PC-9 (cell line): Measurements from ENCODE around the gene NFKBIL1.

Experiments
- EZH2 ChIP-seq: fragments of 200-600 bp; sonication (generic); IDR thresholded peaks from 2 replicates; pipeline ENCODE4 v1.8.0; 2017; ENCODE audit warnings: antibody characterized with exemption, low read depth
- TF ChIP-seq, protein P1 (sequence below): fragments of 200-600 bp; sonication (generic); conservative IDR thresholded peaks from 2 replicates; pipeline ENCODE4 v1.6.1; 2017; ENCODE audit warnings: mixed run types, antibody characterized with exemption, mild to moderate bottlenecking, moderate library complexity

DNA sequence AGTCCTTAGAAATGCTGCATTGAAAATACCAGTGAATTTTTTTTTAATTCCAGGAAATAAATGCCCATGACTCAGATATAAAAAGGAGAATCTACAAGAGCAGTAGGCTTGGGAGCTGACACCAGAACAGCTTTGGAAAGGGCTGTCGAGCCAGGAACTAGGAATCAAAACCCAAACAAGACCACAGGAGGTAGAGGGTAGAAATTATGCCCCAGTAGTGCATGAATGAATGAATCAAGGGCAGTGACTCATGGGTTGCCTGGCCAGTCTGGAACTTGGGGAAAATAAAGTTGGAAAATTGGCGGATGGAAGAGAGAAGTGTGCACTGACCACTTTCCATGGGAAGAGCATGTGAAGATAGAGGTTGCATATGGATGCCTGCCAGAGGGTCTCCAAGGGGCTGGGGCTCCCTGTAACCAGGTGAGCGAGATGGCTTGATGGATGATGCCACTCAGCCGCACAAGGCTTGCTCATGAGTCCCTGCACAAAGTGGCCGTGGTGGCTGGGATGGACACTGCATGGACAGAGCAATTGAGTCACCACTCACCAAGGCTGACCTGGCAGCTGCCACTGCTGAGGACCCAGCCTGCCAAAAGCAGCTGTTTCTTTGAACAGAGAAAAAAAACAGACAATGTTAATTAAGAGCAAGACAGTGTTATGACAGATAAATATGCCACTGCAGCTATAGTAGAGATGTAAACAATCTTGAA is 33.8 kb upstream of the NFKBIL1 start:
- TF ChIP-seq, protein P1, sequence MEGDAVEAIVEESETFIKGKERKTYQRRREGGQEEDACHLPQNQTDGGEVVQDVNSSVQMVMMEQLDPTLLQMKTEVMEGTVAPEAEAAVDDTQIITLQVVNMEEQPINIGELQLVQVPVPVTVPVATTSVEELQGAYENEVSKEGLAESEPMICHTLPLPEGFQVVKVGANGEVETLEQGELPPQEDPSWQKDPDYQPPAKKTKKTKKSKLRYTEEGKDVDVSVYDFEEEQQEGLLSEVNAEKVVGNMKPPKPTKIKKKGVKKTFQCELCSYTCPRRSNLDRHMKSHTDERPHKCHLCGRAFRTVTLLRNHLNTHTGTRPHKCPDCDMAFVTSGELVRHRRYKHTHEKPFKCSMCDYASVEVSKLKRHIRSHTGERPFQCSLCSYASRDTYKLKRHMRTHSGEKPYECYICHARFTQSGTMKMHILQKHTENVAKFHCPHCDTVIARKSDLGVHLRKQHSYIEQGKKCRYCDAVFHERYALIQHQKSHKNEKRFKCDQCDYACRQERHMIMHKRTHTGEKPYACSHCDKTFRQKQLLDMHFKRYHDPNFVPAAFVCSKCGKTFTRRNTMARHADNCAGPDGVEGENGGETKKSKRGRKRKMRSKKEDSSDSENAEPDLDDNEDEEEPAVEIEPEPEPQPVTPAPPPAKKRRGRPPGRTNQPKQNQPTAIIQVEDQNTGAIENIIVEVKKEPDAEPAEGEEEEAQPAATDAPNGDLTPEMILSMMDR, result no peak
- no peak for TF ChIP-seq EZH2
